DND-41 (cell line): ENCODE measurements around the gene DTD2.

Source experiments
- EZH2 ChIP-seq: IDR thresholded peaks from 3 replicates; pipeline ENCODE4 v1.6.1; 2012; ENCODE audit warnings: borderline replicate concordance, low read depth, mild to moderate bottlenecking, moderate library complexity, low read length, inconsistent platforms; ENCODE audit not compliant: severe bottlenecking
- TF ChIP-seq, protein P1 (sequence below): IDR thresholded peaks from 2 replicates; pipeline ENCODE4 v1.5.1; 2012; ENCODE audit warnings: borderline replicate concordance, low read length, moderate library complexity, mild to moderate bottlenecking; ENCODE audit not compliant: poor library complexity, severe bottlenecking; ENCODE audit errors: extremely low read depth

DNA sequence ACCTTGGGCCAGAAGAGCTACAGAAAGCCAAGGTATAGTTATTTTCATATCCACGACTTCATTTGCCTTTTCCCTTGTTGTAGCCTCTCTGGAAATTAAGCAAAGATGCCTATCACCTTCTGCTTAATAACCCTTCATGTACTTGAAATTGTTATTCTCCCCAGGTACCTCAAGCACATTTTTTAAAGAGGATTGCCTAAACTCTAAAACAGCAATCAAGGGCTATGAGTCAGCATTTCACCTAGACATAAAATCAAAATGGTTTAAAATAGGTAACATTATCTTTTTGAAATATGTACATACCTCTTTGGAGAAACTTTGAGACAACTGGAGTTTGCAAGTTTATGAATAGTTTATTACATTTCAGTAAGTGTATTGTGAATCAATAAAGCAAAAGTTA, 11.6 kb downstream of the DTD2 start:
- TF ChIP-seq, protein P1, sequence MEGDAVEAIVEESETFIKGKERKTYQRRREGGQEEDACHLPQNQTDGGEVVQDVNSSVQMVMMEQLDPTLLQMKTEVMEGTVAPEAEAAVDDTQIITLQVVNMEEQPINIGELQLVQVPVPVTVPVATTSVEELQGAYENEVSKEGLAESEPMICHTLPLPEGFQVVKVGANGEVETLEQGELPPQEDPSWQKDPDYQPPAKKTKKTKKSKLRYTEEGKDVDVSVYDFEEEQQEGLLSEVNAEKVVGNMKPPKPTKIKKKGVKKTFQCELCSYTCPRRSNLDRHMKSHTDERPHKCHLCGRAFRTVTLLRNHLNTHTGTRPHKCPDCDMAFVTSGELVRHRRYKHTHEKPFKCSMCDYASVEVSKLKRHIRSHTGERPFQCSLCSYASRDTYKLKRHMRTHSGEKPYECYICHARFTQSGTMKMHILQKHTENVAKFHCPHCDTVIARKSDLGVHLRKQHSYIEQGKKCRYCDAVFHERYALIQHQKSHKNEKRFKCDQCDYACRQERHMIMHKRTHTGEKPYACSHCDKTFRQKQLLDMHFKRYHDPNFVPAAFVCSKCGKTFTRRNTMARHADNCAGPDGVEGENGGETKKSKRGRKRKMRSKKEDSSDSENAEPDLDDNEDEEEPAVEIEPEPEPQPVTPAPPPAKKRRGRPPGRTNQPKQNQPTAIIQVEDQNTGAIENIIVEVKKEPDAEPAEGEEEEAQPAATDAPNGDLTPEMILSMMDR = no peak
- TF ChIP-seq EZH2 = no peak
